GM12874 (cell line): Measurements from ENCODE around the gene ING3.

Source experiments
- TF ChIP-seq, protein P1 (sequence below): IDR thresholded peaks from 2 replicates; pipeline ENCODE4 v1.5.1; 2011; ENCODE audit warnings: low read depth, mild to moderate bottlenecking, control low read depth, low read length, moderate library complexity; ENCODE audit not compliant: insufficient read depth

Gene ING3

GRCh38 chr7:120920591-120921274 lies 29.8 kb upstream of the ING3 start:
- TF ChIP-seq, protein P1, sequence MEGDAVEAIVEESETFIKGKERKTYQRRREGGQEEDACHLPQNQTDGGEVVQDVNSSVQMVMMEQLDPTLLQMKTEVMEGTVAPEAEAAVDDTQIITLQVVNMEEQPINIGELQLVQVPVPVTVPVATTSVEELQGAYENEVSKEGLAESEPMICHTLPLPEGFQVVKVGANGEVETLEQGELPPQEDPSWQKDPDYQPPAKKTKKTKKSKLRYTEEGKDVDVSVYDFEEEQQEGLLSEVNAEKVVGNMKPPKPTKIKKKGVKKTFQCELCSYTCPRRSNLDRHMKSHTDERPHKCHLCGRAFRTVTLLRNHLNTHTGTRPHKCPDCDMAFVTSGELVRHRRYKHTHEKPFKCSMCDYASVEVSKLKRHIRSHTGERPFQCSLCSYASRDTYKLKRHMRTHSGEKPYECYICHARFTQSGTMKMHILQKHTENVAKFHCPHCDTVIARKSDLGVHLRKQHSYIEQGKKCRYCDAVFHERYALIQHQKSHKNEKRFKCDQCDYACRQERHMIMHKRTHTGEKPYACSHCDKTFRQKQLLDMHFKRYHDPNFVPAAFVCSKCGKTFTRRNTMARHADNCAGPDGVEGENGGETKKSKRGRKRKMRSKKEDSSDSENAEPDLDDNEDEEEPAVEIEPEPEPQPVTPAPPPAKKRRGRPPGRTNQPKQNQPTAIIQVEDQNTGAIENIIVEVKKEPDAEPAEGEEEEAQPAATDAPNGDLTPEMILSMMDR = no peak

DNA sequence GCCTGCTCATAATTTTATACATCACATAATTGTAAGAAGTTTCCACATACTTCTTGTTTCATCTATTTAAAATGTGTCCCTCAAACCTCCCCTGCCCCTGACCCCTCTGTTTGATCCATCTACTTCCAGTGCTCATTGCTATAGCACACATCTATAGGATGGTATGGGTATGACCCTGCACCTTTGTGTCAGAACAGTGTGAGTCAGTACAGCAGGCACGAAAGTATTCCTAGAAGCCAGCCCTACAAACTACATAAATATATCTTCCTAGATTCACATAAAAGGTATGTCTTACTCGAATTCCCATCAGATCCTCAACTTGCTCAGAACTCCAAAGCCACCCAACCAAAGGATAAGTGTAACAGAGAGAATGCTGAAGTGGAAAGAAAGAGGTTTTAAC lies 25.7 kb upstream of the ING3 start:
- TF ChIP-seq, protein P1 = no peak

GRCh38 chr7:120925392-120925791 lies 25.2 kb upstream of the ING3 start:
- TF ChIP-seq, protein P1 = no peak

GRCh38 chr7:120926943-120927346 lies 23.6 kb upstream of the ING3 start:
- TF ChIP-seq, protein P1 = no peak

- TF ChIP-seq, protein P1 = no peak
Observed at GRCh38 chr7:120927454-120928103, 23.0 kb upstream of the ING3 start.

DNA sequence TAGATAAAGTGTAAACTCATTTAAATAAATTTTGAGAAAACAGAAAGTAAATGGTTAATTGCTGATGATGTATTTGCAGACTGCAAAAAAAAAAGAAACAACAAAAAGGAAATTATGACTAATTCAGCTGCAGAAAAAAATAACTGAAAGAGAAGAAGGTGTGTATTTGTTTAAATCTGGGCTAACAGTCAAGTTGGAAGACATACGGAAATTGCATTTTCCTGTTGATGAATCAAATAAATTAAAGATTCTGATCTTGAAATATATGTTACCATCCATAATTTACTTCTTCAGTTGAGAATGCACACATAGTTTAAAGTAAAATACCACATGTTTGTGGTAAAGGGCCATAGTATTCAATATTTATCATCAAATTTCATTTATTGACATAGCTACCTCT lies 19.3 kb upstream of the ING3 start:
- TF ChIP-seq, protein P1 = no peak

GRCh38 chr7:120933475-120933874 lies 17.1 kb upstream of the ING3 start:
- TF ChIP-seq, protein P1 = no peak
